Measurements from ENCODE around the gene MAN1C1. TPM values are rescaled to one million over a fixed set of nuclear protein-coding genes. Genes with fewer than 3 reads are reported as not detected.

MAN1C1 gene
- total RNA-seq, 1 donor from 2014 or later = 0.63 TPM

DNA sequence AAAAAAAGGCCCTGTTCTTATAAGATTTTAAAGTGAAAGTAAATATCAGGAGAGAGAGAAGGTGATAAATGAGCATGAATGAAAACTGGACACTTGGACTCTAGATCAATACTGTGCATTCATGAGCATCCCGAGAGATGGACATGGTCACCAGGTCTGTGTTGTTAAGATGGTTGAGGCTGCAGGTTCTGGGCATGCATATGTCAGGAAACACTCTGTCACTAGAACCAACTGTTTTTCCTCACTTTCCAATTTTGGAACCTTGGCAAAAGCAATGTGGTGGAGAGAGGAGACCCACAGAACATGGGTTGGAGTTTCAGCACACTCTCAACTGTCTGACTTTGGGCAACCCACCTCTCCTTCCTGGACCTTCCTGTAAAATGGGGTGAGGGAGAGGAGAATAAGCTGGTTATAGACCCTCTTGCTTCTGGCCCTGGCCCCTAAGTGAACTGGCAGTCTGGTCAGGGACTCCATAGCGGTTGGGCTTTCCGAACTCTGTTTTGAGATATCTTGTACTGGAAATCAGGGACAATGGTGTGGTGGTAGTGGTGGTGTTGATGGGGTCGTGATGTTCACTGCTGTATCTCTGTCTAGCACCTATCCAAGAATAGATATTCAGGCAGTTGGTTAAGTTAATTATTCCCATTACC, 4.2 kb downstream of the MAN1C1 start:
- H3K4me3 ChIP-seq (ENCODE audit: low read depth, low read length) = no peak overlapping the region
- DNase-seq (ENCODE audit: low read depth) = no peak
- TF ChIP-seq, protein P1, sequence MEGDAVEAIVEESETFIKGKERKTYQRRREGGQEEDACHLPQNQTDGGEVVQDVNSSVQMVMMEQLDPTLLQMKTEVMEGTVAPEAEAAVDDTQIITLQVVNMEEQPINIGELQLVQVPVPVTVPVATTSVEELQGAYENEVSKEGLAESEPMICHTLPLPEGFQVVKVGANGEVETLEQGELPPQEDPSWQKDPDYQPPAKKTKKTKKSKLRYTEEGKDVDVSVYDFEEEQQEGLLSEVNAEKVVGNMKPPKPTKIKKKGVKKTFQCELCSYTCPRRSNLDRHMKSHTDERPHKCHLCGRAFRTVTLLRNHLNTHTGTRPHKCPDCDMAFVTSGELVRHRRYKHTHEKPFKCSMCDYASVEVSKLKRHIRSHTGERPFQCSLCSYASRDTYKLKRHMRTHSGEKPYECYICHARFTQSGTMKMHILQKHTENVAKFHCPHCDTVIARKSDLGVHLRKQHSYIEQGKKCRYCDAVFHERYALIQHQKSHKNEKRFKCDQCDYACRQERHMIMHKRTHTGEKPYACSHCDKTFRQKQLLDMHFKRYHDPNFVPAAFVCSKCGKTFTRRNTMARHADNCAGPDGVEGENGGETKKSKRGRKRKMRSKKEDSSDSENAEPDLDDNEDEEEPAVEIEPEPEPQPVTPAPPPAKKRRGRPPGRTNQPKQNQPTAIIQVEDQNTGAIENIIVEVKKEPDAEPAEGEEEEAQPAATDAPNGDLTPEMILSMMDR (conservative IDR thresholded peaks at IDR 0.05; ENCODE audit: low read depth, low read length) = no peak

DNA sequence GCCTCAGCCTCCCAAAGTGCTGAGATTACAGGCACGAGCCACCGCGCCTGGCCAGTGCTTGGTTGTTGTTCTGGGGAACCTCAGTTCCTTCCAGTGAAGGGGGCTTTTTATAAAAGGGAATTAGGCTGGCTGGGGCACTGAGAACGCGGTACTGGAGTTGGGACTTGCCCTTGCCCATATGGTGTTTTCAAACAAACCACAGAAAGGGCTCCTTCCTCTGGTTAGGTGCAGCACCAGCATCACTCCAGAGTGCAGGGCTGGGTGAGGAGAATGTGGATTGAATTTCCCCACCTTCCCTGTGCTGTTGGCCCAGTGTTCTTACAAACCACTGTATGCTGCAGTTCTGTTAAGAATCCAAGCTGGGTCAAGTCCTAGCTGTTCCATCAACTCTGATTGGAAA, 5.3 kb downstream of the MAN1C1 start:
- H3K4me3 ChIP-seq (ENCODE audit: low read depth, low read length) = no peak overlapping the region
- DNase-seq (ENCODE audit: low read depth) = no peak
- TF ChIP-seq, protein P1 (conservative IDR thresholded peaks at IDR 0.05; ENCODE audit: low read depth, low read length) = no peak

DNA sequence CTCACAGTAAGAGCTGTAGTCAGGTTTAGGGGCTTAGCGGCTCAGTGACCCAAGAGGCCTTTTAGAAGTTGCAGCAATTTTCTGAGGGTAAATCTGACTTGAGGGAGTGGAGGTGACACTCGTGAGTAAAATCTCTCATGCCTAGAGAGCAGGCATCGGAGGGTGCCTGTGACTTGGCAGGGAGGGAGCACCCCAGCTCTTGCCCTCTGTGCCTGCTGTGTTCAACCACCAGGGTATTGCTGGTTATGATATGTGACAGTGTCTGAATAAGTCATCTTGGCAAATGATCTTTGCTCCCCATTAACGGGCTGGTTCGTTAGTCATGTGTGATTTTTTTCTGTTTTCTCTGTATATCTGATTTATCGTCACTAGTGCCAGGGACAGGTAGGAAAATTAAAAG, 5.9 kb downstream of the MAN1C1 start:
- H3K4me3 ChIP-seq (ENCODE audit: low read depth, low read length) = no peak overlapping the region
- TF ChIP-seq, protein P1 (conservative IDR thresholded peaks at IDR 0.05; ENCODE audit: low read depth, low read length) = no peak
- DNase-seq (ENCODE audit: low read depth) = no peak

DNA sequence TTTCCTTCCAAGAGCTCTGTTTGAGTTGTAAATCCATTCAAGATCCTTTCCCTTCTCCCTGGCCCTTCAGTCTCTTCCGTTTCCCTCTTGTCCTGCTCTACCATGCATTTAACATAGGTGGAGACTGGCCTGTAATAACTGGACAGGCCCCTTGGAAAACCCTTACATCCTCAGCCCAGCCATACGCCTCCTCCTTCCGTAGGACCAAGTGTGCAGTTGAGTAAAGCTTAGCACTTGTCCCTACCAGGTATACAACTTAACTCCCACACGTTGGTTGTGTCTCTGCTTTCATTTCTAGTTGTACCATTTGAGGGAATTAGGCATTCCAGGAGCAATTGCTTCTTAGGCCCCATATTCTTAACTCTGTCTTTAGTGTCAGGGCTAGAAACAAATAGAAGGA, 6.4 kb downstream of the MAN1C1 start:
- no peak overlapping the region for H3K4me3 ChIP-seq (ENCODE audit: low read depth, low read length)
- DNase-seq (ENCODE audit: low read depth) = no peak
- TF ChIP-seq, protein P1 (conservative IDR thresholded peaks at IDR 0.05; ENCODE audit: low read depth, low read length) = no peak

DNA sequence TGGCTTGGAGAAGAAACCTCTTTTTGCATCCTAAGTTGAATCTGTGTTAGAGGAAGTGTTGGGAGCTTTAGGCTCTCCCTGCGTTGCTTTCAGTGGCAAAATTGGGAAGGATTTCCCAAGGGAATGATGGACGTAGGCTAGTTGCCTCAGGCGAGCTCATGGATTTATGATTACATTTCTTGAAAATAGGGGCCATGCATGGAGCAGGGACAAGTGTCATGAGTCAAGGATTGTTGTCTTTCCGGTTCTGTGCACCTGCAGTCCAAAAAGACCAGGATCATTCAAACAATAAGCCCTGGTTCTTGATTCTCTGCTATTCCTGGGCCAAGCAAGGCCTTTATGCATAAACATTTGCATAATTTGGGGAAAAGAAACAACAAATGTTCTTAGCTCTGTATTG, 7.1 kb downstream of the MAN1C1 start:
- DNase-seq (ENCODE audit: low read depth) = no peak
- H3K4me3 ChIP-seq (ENCODE audit: low read depth, low read length) = no peak overlapping the region
- TF ChIP-seq, protein P1 (conservative IDR thresholded peaks at IDR 0.05; ENCODE audit: low read depth, low read length) = no peak

DNA sequence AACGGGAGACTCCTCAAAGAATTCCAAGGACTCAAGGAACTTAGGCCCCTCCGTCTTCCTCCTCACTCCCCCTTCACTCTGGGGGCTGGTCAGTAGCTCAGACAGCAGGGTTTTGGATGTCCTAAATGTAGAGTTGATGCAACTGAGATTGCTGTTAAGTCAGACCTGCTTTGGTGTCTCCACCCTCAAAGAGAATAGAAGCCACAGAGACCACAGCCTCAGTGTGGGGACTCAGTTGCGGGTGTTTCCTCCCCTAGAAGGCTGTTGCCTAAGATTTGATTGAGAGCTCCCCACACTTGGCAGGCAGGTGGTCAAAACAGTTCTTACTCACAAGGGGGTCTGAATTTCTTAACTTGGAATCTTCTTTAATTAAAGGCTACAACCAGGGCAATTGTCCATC, 7.6 kb downstream of the MAN1C1 start:
- no peak overlapping the region for H3K4me3 ChIP-seq (ENCODE audit: low read depth, low read length)
- no peak for DNase-seq (ENCODE audit: low read depth)
- TF ChIP-seq, protein P1 (conservative IDR thresholded peaks at IDR 0.05; ENCODE audit: low read depth, low read length) = no peak

DNA sequence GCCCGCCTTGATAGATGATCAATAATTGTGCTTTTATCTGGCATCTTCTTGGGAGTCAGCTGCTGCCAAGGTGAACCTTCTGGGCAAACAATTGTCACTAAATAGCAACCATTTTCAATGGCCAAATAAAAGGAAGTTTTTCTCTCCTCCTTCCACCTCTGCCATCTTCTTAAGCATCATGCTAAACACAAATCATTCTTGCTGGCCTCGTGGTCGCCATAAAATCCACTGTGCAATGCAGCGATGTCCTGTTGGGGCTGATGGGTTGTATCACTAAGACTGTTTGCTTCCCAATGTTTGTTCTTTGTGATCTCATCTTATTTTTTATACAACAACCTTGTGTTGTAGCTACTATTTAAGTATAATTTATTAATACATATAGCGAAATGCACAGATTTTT, 8.0 kb downstream of the MAN1C1 start:
- TF ChIP-seq, protein P1 (conservative IDR thresholded peaks at IDR 0.05; ENCODE audit: low read depth, low read length) = no peak
- no peak for DNase-seq (ENCODE audit: low read depth)
- H3K4me3 ChIP-seq (ENCODE audit: low read depth, low read length) = no peak overlapping the region

Measured in epithelial cell of proximal tubule (primary cell).